GM19035 (cell line): ENCODE results near the gene KCTD6.

Source experiments
- ATAC-seq: cut with Tn5 transposase; IDR thresholded peaks from one replicate; pipeline ENCODE4 v1.9.1; 2021; ENCODE audit not compliant: unreplicated experiment

KCTD6 gene

DNA sequence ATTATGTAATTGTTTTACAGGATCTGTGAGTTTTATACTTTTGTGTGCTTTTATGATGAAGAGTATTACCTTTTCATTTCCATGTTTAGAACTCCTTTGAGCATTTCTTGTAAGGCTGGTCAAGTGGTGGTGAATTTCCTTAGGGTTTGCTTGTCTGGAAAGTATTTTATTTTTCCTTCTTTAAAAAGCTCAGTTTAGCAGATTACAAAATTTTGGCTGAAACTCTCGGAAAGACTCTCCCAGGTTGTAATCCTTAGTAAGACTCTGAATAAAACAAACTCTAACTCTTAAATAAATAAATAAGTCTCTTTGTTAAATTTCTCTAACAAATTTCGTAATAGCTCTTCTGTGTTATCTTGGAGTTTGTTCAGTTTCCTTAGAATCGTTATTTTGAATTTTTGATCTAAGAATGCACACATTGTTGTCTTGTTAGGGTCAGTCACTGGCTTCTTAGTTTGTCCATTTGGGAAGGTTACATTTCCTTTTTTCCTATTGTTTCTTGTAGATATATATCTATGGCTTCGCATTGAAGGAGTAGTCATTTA lies 59.8 kb downstream of the KCTD6 start:
- ATAC-seq, result no peak
